GM19372 (cell line): ENCODE results near the gene ZCCHC2.

Source experiments
- ATAC-seq: cut with Tn5 transposase; IDR thresholded peaks from one replicate; pipeline ENCODE4 v1.9.1; 2021; ENCODE audit warnings: mild to moderate bottlenecking, low read depth, moderate library complexity; ENCODE audit not compliant: unreplicated experiment

Gene ZCCHC2

GRCh38 chr18:62574776-62575175 lies 52.0 kb downstream of the ZCCHC2 start:
- ATAC-seq, result no peak

- no peak for ATAC-seq
These were observed 53.4 kb downstream of the ZCCHC2 start for GRCh38 chr18:62576271-62576670.

DNA sequence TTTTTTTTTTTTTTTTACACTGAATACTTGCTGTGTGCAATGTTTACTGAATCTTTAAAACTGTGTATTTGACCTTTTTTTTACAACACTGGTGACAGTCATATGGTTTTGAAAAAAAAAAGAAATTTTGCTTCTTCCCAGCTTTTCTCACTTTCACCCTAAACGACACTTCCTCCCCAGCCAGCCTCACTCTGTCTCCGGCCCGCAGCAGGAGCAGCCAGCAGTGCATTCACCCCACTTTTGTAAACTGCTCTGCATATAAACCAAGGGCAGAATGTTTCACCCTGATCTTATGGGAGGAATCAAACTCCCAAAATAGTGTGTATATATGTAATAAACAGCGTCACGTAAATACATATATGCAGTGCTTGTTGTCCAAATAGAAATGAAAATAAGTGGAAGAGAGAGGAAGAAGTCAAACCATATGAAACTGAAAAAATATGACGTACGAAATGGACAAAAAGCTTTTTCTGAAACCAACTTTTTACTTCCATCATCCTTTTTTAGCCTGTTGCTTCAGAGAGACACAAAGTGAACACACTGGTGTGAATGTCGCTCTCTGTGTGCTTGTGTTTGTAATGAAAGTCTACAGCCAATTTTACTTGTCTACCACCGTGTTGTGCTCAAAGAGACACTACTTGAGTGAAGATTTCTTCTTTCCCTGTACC lies 54.2 kb downstream of the ZCCHC2 start:
- peak; percentile 49 for ATAC-seq

DNA sequence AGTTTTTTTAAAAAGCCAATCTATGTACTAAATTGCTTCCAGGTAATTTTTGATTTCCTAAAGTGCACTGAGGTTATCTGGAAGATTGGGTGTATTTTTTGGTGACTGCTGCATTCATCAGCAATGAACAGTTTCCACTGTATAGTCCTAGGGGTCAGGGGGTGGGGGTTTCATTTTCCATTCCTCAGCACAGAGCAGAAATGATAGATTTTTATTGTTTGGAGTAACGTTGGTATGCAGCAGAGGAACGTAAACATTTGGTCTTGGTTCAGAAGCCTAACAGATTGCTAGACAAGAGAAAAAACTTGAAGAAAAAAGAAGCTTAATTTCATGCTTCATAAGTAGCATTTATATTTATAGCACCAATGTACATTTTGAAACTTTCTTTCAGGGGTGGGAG lies 54.9 kb downstream of the ZCCHC2 start:
- ATAC-seq, result no peak

DNA sequence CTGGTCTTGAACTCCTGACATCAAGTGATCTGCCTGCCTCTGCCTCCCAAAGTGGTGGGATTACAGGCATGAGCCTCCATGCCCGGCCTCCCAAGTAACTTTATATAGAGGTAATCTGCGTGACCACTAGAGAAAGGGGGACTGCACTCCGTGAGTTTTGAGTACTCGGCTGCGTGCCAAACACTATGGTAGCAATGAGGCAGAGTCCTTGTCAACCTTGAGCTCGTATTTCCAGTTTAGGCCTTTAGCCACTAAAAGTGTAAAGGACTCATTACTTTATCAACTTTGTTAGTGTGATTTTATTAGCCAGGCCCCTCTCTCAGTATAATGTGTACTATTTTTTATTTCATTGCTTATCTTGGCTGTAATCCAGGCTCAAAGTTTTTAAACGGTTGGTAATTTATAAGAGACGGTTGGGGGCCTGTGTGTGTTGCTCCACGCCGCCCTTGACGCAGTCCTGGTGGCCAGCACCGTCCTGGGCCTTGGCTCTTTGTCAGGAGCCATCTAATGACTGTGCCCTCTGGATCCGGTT lies 56.2 kb downstream of the ZCCHC2 start:
- no peak for ATAC-seq

- ATAC-seq, result no peak
These were observed 60.6 kb downstream of the ZCCHC2 start for GRCh38 chr18:62583376-62583775.

GRCh38 chr18:62584241-62585120 lies 61.7 kb downstream of the ZCCHC2 start:
- peak; percentile 87 for ATAC-seq

DNA sequence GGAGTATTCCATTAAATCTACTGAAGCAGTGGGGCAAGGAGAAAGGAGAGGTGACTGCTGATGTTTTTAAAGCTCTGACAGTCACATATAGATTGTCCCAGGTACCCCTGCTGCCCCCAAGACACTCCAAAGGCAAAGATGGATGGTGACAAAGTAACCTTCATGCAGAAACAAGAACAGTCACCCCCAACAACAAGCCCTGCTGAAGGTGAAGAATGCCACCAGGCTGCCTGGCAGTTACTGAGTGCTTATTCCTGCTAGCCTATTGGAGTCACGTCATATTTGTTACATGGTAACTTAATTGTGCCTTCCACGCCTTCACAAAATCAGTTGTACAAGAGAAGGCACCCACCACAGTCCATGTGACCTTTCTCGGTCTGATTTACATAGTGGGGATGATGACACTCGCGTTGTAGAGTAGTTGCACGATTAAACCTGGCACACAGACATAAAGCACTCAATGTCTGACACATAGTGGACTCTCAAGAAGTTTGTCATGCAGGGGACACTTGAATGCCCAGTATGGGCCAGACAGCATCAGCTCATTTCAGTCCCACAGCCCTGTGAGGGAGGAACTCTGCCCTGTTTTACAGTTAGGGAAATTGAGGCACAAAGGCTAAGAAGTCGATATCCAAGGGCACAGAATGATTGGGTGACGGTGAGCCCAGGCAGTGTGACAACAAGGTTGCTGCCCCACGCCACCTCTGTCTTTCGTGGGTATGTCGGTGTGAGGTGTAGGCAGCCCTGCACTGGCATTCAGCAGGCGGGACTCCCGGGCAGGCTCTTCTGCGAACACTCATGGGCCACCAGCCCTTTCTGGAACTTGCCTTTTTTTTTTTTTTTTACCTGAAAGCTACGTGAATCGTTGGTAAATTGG lies 62.7 kb downstream of the ZCCHC2 start:
- peak; percentile 3 for ATAC-seq

DNA sequence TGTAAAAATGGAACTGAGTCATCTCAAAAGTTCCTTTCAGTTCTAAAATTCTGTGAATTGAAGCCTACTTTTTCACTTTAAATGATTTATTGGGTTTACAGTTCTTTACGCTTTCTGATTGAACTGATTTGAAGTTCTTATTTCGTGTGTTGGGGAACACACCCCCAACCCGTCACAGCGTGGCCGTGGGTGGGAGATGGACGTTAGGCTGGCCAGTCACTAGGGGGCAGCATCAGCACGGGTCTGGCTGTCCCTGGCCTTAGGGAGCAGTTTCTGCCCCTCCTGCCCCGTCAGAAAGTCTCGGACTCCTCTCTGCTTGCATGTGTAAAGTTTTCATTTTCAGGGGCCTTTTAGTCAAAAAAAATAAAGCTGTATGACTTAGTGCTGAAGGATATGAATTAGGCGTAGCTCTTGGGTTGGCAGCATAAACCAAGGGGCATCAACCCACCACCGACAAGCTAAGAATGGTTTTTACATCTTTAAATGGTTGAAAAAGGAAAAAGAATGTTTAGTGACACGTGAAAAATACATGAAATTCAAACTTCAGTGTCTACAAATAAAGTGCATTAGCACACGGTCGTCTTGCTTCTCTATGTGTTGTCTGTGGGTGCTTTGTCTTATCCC lies 63.4 kb downstream of the ZCCHC2 start:
- ATAC-seq, result peak; percentile 79

DNA sequence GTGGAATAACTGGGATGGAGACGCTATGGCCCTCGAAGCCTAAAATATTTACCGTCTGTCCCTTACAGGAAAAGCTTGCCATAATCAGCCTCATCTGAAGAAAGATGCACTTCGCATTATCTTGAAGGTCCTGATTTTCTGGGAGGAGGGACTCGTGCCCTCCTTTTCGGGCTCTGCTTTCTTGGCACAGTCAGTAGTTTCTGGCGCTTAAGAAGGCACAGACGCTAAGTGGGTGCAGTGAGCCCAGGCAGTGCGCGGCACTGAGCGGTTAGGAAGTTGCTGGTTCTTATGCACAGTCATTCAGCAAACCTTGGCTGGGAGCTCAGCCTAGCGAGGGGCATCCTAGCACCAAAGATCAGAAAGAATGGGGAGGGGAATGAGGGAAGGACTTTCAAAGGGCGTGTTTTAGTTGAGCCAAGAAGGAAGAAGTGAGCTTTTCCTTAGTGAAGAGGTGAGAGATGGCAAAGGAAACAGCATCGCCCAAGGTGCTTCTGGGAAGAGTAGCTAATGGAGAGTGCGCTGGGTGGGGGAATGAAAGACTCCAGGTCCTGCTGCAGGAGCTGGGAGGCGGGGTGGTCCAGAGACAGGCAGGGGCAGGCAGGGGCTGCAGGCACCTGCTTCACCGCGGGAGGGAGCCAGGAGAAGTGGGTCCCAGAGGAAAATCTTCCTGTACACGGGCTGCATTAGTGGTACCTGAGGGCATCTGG lies 64.1 kb downstream of the ZCCHC2 start:
- no peak for ATAC-seq

GRCh38 chr18:62587689-62588088 lies 64.9 kb downstream of the ZCCHC2 start:
- no peak for ATAC-seq

- no peak for ATAC-seq
These were observed 65.4 kb downstream of the ZCCHC2 start for GRCh38 chr18:62588217-62588616.

DNA sequence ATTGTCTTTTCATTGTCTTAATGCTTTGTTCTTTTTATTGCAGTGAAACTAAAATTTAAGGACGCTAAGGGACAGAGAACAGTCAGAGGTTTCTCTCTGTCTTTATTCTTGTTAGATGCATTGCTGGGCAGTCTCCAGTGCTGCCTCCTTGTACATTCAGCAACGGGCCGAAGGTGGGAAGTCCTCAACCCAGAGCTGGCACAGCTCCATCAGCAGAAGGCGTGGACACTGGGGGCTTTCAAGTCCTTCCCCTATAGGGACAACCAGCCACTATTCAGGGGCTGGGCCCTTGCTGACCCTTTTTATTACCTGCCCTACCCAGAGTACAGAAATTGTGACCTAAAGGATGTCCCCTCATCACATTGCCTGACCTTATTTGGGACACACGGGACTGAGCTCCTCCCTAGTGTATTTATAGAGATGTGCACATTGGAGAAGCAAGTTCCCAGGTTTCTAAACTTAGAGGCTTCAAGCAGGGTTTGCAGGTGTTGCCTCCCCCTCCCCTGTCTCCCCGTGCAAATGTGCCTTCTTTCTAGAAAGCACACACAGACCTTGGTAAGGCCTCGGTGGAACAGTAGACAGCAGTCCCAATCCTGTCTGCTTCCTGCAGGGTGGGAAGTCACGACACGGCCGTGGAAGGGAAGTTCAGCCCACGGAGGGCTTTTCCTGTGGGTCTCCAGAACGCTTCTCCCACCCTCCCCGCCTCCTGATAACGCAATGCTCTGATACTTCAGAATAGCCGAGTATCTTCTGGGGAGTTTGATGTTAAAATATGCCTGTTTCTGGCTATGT lies 68.2 kb downstream of the ZCCHC2 start:
- no peak for ATAC-seq

DNA sequence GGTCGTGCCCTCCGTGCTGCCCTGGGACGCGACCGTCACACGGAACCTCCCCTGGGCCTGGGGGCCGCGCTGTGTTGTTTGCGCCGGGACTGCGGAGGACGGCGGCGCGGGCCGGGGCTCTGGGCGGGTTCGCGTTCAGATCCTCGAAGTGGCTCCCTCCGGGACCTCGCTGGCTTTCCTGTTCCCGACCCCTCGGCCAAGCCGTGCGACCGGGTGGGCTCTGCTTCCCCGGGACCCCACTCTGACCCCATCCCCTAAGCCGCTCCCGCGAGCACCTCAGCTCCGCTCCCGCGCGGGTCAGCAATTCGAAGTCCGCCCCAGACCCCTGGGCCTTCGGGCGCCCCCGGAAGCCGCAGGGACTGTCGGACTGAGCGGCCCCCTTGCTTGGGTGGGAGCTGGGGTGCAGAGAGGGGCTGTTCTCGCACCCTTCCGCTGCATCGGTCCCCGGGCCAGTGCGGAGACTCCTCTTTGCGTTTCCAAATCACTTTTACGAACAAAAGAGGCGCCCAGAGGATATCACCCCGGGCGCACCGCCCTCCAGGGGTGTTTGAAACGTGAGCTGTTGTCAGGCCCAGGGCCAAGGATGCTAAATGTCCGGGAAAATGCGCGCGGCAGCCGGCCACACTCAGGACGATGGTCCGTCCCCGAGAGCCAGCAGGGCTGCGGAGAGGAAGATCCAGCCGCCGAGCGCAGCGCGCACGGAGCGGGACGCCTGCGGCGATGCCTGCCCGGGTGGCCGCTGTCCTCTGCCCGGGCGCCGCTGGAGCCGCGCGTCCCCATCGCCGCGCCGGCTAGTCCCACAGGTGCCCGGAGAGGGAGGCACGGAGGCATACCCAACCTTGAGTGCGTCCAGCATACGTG lies 73.5 kb downstream of the ZCCHC2 start:
- ATAC-seq, result no peak

GRCh38 chr18:62601871-62602270 lies 79.0 kb downstream of the ZCCHC2 start:
- ATAC-seq, result no peak

GRCh38 chr18:62602706-62603105 lies 79.9 kb downstream of the ZCCHC2 start:
- ATAC-seq, result no peak

- ATAC-seq, result no peak
These were observed 80.4 kb downstream of the ZCCHC2 start for GRCh38 chr18:62603211-62603610.

- ATAC-seq, result no peak
These were observed 81.2 kb downstream of the ZCCHC2 start for GRCh38 chr18:62603979-62604378.
